CD8-positive, alpha-beta memory T cell (primary cell): ENCODE measurements around the gene LRRC8C. TPM values are rescaled to one million over a fixed set of nuclear protein-coding genes. Genes with fewer than 3 reads are reported as not detected.

ENCODE experiments used
- CTCF ChIA-PET: fragments of 350-600 bp; sonication (Branson Sonifier 250); formaldehyde crosslinking; loops from one replicate; lab custom pipeline; 2021; ENCODE audit warnings: antibody characterized with exemption; lab: Charles Lee
- POLR2A ChIA-PET: fragments of 350-600 bp; sonication (Branson Sonifier 250); formaldehyde crosslinking; loops from one replicate; lab custom pipeline; 2021; ENCODE audit warnings: antibody characterized with exemption; lab: Charles Lee
- DNase-seq, 5 donors: peaks; one replicate each; pipeline versions ENCODE4 v3.0.0 to v3.0.0-alpha.2; 2020 to 2022; ENCODE audit warnings: mixed read lengths in 1 of 5
- H3K27ac ChIP-seq: one replicate; pipeline ENCODE4 v1.7.0; 2013; ENCODE audit warnings: low read depth, mild to moderate bottlenecking, low read length, moderate library complexity
- H3K27me3 ChIP-seq: 2 replicates; pipeline ENCODE4 v1.7.0; 2013; ENCODE audit warnings: low read length, mild to moderate bottlenecking; ENCODE audit not compliant: insufficient read depth, poor library complexity, severe bottlenecking
- H3K36me3 ChIP-seq: 2 replicates; pipeline ENCODE4 v1.7.0; 2013; ENCODE audit warnings: mild to moderate bottlenecking, low read length, moderate library complexity; ENCODE audit not compliant: insufficient read depth
- H3K4me1 ChIP-seq: 2 replicates; pipeline ENCODE4 v1.7.0; 2013; ENCODE audit warnings: mild to moderate bottlenecking, low read length, moderate library complexity; ENCODE audit not compliant: insufficient read depth
- H3K4me3 ChIP-seq: 2 replicates; pipeline ENCODE4 v1.7.0; 2013; ENCODE audit warnings: mild to moderate bottlenecking, low read length
- H3K9me3 ChIP-seq: 2 replicates; pipeline ENCODE4 v1.7.0; 2013; ENCODE audit warnings: mild to moderate bottlenecking, low read length
- H3K27ac Mint-ChIP-seq, 8 donors: one replicate each; pipeline ENCODE4 v1.8.0; 2020 to 2021; ENCODE audit warnings: mixed read lengths in 8 of 8, mild to moderate bottlenecking in 6 of 8, inconsistent platforms in 3 of 8, moderate library complexity in 3 of 8
- H3K27me3 Mint-ChIP-seq, 2 donors: one replicate each; pipeline ENCODE4 v1.8.0; 2020 to 2021; ENCODE audit warnings: mixed read lengths in 2 of 2, mild to moderate bottlenecking in 1 of 2, moderate library complexity in 1 of 2
- H3K36me3 Mint-ChIP-seq, 3 donors: one replicate each; pipeline ENCODE4 v1.8.0; 2020 to 2021; ENCODE audit warnings: mixed read lengths in 3 of 3, inconsistent platforms in 1 of 3, mild to moderate bottlenecking in 1 of 3
- H3K4me1 Mint-ChIP-seq, 3 donors: one replicate each; pipeline ENCODE4 v1.8.0; 2020 to 2021; ENCODE audit warnings: mixed read lengths in 3 of 3, inconsistent platforms in 1 of 3, mild to moderate bottlenecking in 1 of 3
- H3K4me3 Mint-ChIP-seq, 7 donors: one replicate each; pipeline ENCODE4 v1.8.0; 2020 to 2021; ENCODE audit warnings: mixed read lengths in 7 of 7, mild to moderate bottlenecking in 6 of 7, moderate library complexity in 4 of 7, inconsistent platforms in 2 of 7
- H3K9me3 Mint-ChIP-seq, 5 donors: one replicate each; pipeline ENCODE4 v1.8.0; 2020 to 2022; ENCODE audit warnings: mixed read lengths in 5 of 5, mild to moderate bottlenecking in 3 of 5, moderate library complexity in 2 of 5, inconsistent platforms in 1 of 5
- polyA plus RNA-seq: library from polyadenylated mRNA; unstranded; fragments of 300-500 nt; fragmentation: Illumina TruSeq; gene quantifications from one replicate; pipeline ENCODE4 v1.2.3, GENCODE V29; 2021
- total RNA-seq, 2 experiments: library from RNA; stranded (reverse); gene quantifications; one replicate each; pipeline ENCODE4 v1.2.3, GENCODE V29; 2021

Gene LRRC8C
- total and polyA plus RNA-seq, 3 experiments from 2014 or later, result 19.7 to 63.5 (median 61.4) TPM

DNA sequence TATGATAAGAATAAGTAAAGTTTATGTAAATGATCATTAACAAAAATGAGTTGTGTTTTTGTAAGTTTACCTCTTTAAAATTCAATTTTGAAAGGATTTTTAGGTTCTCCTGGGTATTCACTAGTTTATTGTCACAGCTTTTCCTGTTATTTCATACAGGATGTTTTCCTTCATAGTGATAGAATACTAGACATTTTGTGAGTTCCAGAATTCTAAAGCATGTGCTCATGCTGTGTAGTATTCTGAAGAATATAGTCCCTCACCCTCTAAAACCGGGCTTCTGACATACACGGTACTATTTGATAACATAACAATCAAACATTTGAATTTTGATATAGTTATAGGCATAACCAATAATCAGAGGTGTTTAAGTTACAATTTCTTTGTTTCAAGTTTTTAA lies 10.7 kb downstream of the LRRC8C start:
- peaks cover 8 to 29% (median 19%) of the 10 kb centered on the region in 5 donors for H3K9me3 Mint-ChIP-seq
- DNase-seq, result no peak
- CTCF ChIA-PET, result interaction anchor here (1.0 to 1.7 kb wide), 4 partner anchors 10 to 119 kb away, joined by 3 to 5 read pairs (median 3); no protein-coding TSS in a partner anchor
- H3K4me1 Mint-ChIP-seq, result peaks cover 62 to 83% (median 72%) of the 10 kb centered on the region in 3 donors
- peak overlapping the region in 3 of 8 donors; percentile 57 to 81 (median 58) for H3K27ac Mint-ChIP-seq
- Histone ChIP-seq H3K36me3 (no peaks in the 10 kb centered on the region), H3K4me3 (no peak overlapping the region), H3K4me1 (peaks cover 47% of the 10 kb centered on the region), H3K9me3 (no peaks in the 10 kb centered on the region), H3K27ac (no peak overlapping the region), H3K27me3 (no peaks in the 10 kb centered on the region)
- POLR2A ChIA-PET, result no interaction called here
- peak overlapping the region in 1 of 7 donors; percentile 44 for H3K4me3 Mint-ChIP-seq
- peaks cover 12 to 39% (median 26%) of the 10 kb centered on the region in 3 donors for H3K36me3 Mint-ChIP-seq
- no peaks in the 10 kb centered on the region for H3K27me3 Mint-ChIP-seq

DNA sequence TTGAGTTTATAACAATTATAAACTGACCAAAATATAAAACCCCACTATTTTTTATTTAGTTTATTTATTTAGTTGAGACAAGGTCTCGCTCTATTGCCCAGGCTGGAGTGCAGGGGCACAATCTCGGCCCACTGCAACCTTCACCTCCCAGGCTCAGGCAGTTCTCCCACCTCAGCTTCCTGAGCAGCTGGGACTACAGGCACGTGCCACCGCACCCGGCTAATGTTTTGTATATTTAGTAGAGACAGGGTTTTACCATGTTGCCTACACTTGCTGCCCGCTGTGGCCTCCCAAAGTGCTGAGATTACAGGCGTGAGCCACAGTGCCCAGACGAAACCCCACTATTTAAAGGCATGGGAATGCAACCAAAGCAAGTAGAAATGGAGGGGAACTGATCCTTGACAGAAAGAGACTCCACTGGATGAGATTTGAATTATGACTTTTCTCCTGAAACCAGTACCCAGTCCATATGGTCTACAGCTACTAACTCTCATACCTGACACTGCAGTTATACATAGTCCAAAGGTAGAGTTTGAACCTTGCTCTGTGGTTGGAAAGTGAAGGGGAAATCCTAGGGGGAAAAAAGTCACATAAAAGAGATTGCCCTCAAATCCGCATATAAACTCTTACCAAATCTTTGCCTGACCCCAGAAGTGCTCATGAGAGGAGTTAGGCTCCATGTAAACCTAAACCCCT lies 11.3 kb downstream of the LRRC8C start:
- Histone ChIP-seq H3K4me3 (no peak overlapping the region), H3K27ac (no peak overlapping the region), H3K36me3 (no peaks in the 10 kb centered on the region), H3K27me3 (no peaks in the 10 kb centered on the region), H3K9me3 (no peaks in the 10 kb centered on the region), H3K4me1 (peaks cover 50% of the 10 kb centered on the region)
- POLR2A ChIA-PET, result no interaction called here
- Mint-ChIP-seq H3K9me3 (peaks cover 8 to 29% (median 19%) of the 10 kb centered on the region in 5 donors), H3K4me3 (peak overlapping the region in 1 of 7 donors; percentile 11), H3K27ac (peak overlapping the region in 6 of 8 donors; percentile 17 to 80 (median 40)), H3K27me3 (no peaks in the 10 kb centered on the region), H3K4me1 (peaks cover 62 to 85% (median 74%) of the 10 kb centered on the region in 3 donors), H3K36me3 (peaks cover 12 to 40% (median 26%) of the 10 kb centered on the region in 3 donors)
- no peak for DNase-seq
- CTCF ChIA-PET, result interaction anchor here (1.7 to 1.8 kb wide), 2 partner anchors 12 to 119 kb away, joined by 5 read pairs; no protein-coding TSS in a partner anchor

DNA sequence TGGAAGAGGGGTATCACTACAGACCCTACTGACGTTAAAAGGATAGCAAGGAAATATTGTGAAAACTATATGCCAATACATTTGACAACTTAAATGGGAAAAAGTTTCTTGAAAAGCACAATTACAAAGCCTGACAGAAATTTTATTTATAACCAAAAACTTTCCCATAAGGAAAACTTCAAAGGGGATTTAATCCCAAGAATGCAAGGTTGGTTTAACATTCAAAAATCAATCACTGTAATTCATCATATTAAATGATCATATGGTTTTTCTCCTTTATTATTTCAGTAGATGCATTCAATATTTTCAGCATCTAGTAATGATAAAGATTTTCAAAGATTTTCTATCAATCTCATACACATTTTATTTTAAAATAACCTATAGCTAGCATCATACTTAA lies 13.3 kb downstream of the LRRC8C start:
- Histone ChIP-seq H3K36me3 (no peaks in the 10 kb centered on the region), H3K27ac (no peak overlapping the region), H3K27me3 (no peaks in the 10 kb centered on the region), H3K4me1 (peaks cover 47% of the 10 kb centered on the region), H3K9me3 (no peaks in the 10 kb centered on the region), H3K4me3 (no peak overlapping the region)
- Mint-ChIP-seq H3K36me3 (peaks cover 12 to 40% (median 26%) of the 10 kb centered on the region in 3 donors), H3K27me3 (no peaks in the 10 kb centered on the region), H3K9me3 (peaks cover 8 to 29% (median 19%) of the 10 kb centered on the region in 5 donors), H3K4me1 (peaks cover 60 to 85% (median 72%) of the 10 kb centered on the region in 3 donors), H3K4me3 (peak overlapping the region in 1 of 7 donors; percentile 69), H3K27ac (peak overlapping the region in 3 of 8 donors; percentile 47 to 63 (median 61))
- ChIA-PET POLR2A (interaction anchor here (0.7 kb wide), 1 partner anchor 11 kb away, joined by 3 read pairs; no protein-coding TSS in a partner anchor), CTCF (interaction anchor here (1.0 to 1.6 kb wide), 2 partner anchors 13 to 117 kb away, joined by 3 to 5 read pairs; partner anchors contain the start of gene LRRC8C)
- DNase-seq, result no peak

DNA sequence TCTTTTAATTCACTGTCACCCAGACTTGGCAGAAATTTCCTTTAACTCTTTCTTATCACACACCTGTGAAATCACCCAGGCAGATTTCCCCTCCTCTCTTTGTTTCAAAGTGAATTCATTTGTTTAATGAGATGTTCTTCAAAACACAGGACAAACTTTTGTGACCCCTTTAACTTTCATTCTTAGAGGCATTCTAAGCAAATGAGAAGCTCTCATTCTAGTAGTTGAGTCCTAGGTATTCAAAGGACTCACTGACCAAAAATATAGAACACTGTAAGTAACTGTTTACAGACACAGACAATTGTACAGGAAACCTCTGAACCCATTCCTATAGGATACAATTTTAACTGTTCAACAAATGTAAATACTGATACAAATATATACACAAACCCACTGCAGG lies 16.9 kb downstream of the LRRC8C start:
- peaks cover 8 to 29% (median 19%) of the 10 kb centered on the region in 5 donors for H3K9me3 Mint-ChIP-seq
- Histone ChIP-seq H3K4me3 (no peak overlapping the region), H3K36me3 (no peaks in the 10 kb centered on the region), H3K9me3 (no peaks in the 10 kb centered on the region), H3K4me1 (peaks cover 54% of the 10 kb centered on the region), H3K27me3 (no peaks in the 10 kb centered on the region), H3K27ac (no peak overlapping the region)
- ChIA-PET POLR2A (no interaction called here), CTCF (interaction anchor here (1.7 kb wide), 1 partner anchor 113 kb away, joined by 4 read pairs; no protein-coding TSS in a partner anchor)
- no peaks in the 10 kb centered on the region for H3K27me3 Mint-ChIP-seq
- H3K36me3 Mint-ChIP-seq, result peaks cover 11 to 30% (median 23%) of the 10 kb centered on the region in 3 donors
- peak overlapping the region; percentile 5 to 81 (median 67) for H3K27ac Mint-ChIP-seq
- H3K4me1 Mint-ChIP-seq, result peaks cover 66 to 85% (median 77%) of the 10 kb centered on the region in 3 donors
- peak overlapping the region in 5 of 7 donors; percentile 10 to 41 (median 32) for H3K4me3 Mint-ChIP-seq
- DNase-seq, result no peak

DNA sequence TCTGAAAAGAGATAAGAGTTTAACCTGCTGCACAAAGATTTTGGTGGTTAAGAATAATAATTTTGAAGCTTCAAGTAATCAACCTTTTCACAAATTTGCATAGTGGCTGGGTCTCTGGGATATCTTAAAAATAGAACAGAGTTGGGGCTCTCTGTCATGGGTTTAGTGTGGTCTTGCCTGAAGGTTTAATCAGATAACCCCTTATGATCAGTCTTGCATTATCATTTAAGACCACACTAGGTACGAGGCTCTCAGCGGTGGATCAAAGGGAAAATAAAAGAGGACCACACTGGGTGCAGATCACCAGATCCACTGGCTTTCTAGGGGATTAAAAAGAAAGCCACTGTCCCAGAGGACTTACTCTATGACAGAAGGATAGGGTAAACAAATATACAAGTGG lies 19.5 kb downstream of the LRRC8C start:
- Mint-ChIP-seq H3K9me3 (peaks cover 0 to 3% (median 0%) of the 10 kb centered on the region in 5 donors), H3K27ac (peak overlapping the region; percentile 43 to 91 (median 81)), H3K36me3 (peaks cover 0 to 15% (median 2%) of the 10 kb centered on the region in 3 donors), H3K4me1 (peaks cover 83 to 97% (median 92%) of the 10 kb centered on the region in 3 donors), H3K27me3 (no peaks in the 10 kb centered on the region), H3K4me3 (peak overlapping the region in 6 of 7 donors; percentile 13 to 45 (median 32))
- no peak overlapping the region for H3K27ac ChIP-seq
- H3K9me3 ChIP-seq, result no peaks in the 10 kb centered on the region
- DNase-seq, result no peak
- no peaks in the 10 kb centered on the region for H3K36me3 ChIP-seq
- H3K4me3 ChIP-seq, result no peak overlapping the region
- peaks cover 78% of the 10 kb centered on the region for H3K4me1 ChIP-seq
- POLR2A ChIA-PET, result interaction anchor here (1.4 kb wide), 1 partner anchor 17 kb away, joined by 3 read pairs; no protein-coding TSS in a partner anchor
- CTCF ChIA-PET, result interaction anchor here (2.2 kb wide), 1 partner anchor 111 kb away, joined by 12 read pairs; no protein-coding TSS in a partner anchor
- no peaks in the 10 kb centered on the region for H3K27me3 ChIP-seq

DNA sequence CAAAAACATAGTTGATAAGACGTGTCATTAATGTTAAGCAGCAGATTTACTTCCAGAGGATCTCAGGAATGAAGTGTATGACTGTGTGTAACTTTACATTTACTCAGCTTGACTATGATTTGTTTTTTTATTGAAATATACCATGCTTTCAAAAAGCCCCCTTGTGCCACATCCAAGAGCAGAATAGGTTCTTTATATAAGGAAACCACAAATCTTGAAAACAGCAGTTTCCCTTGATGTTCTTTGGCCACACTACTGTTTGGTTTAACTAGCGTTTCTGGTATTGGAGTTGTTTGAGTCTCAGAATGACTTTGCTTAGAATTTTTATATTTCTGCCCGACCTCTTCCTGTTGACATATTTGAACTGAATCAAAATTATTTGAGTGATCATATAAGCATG lies 25.0 kb downstream of the LRRC8C start:
- Mint-ChIP-seq H3K9me3 (peaks cover 0 to 2% (median 0%) of the 10 kb centered on the region in 5 donors), H3K27me3 (no peaks in the 10 kb centered on the region), H3K4me1 (peaks cover 91 to 100% (median 99%) of the 10 kb centered on the region in 3 donors), H3K27ac (peak overlapping the region; percentile 78 to 97 (median 88)), H3K36me3 (peaks cover 0 to 23% (median 14%) of the 10 kb centered on the region in 3 donors), H3K4me3 (peak overlapping the region; percentile 40 to 85 (median 52))
- DNase-seq, result peak in 3 of 5 donors; percentile 52 to 80 (median 74)
- H3K4me3 ChIP-seq, result no peak overlapping the region
- POLR2A ChIA-PET, result interaction anchor here (0.9 to 1.1 kb wide), 5 partner anchors 11 to 105 kb away, joined by 3 read pairs; no protein-coding TSS in a partner anchor
- H3K36me3 ChIP-seq, result no peaks in the 10 kb centered on the region
- H3K4me1 ChIP-seq, result peaks cover 75% of the 10 kb centered on the region
- CTCF ChIA-PET, result interaction anchor here (0.7 to 5.8 kb wide), 5 partner anchors 24 to 105 kb away, joined by 3 to 38 read pairs (median 3); partner anchors contain the start of gene LRRC8C
- no peak overlapping the region for H3K27ac ChIP-seq
- no peaks in the 10 kb centered on the region for H3K9me3 ChIP-seq
- H3K27me3 ChIP-seq, result no peaks in the 10 kb centered on the region

DNA sequence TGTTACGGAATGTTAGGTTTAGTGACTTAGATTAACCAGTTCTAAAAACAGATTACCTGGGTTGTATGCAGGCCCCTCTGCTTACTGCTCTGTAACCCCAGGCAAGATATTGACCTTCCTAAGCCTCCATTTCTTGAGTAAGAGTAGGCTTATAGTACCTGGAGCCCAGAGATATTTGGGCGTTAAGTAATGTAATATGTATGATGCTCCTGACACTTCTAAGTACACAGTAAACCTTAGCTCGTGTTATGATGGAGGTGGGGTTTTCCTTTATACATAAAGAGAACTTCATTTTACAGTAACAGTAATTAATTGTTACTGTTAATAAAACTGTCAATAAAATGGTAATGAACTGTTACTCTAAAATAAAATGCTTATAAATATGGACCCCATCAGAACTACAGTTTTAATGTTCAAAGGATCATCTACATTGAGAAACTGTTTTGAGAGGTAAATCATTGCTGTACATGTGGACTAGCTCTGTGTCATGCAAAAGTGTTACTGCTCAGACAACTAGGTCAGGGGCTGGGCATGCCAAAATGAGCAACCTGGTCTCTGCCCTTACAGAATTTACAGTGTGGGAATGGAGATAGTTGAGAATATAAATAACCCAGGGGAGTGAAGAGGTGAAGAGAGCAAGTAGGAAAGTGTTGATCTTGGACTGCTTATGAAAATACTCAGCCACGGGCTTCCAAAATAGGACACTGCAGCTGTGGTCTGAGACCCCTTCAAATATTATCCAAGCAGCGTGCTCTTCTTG lies 26.6 kb downstream of the LRRC8C start:
- peaks cover 63% of the 10 kb centered on the region for H3K4me1 ChIP-seq
- POLR2A ChIA-PET, result interaction anchor here (0.6 to 1.5 kb wide), 8 partner anchors 10 to 103 kb away, joined by 3 to 6 read pairs (median 4); partner anchors contain the start of gene LRRC8C
- H3K4me1 Mint-ChIP-seq, result peaks cover 89 to 98% (median 97%) of the 10 kb centered on the region in 3 donors
- CTCF ChIA-PET, result interaction anchor here (1.3 to 5.8 kb wide), 5 partner anchors 16 to 104 kb away, joined by 3 to 38 read pairs (median 11); partner anchors contain the start of gene LRRC8C
- peak overlapping the region in 6 of 7 donors; percentile 57 to 85 (median 64) for H3K4me3 Mint-ChIP-seq
- H3K9me3 ChIP-seq, result no peaks in the 10 kb centered on the region
- no peaks in the 10 kb centered on the region for H3K27me3 Mint-ChIP-seq
- H3K36me3 ChIP-seq, result no peaks in the 10 kb centered on the region
- H3K27me3 ChIP-seq, result no peaks in the 10 kb centered on the region
- DNase-seq, result peak in 3 of 5 donors; percentile 13 to 55 (median 19)
- H3K4me3 ChIP-seq, result no peak overlapping the region
- H3K27ac Mint-ChIP-seq, result peak overlapping the region; percentile 82 to 97 (median 88)
- no peak overlapping the region for H3K27ac ChIP-seq
- H3K36me3 Mint-ChIP-seq, result peaks cover 9 to 30% (median 16%) of the 10 kb centered on the region in 3 donors
- H3K9me3 Mint-ChIP-seq, result peaks cover 0 to 8% (median 0%) of the 10 kb centered on the region in 5 donors
